DOHH2 (cell line): ENCODE measurements around the gene SYT7.

Source experiments
- CTCF ChIP-seq: fragments of 200-600 bp; sonication (generic); IDR thresholded peaks from one replicate; pipeline ENCODE4 v1.5.1; 2014; ENCODE audit warnings: antibody characterized with exemption, mild to moderate bottlenecking, low read depth, low read length; ENCODE audit not compliant: poor library complexity, severe bottlenecking
- EZH2phosphoT487 ChIP-seq: fragments of 200-600 bp; sonication (generic); IDR thresholded peaks from 2 replicates; pipeline ENCODE4 v1.6.1; 2017; ENCODE audit warnings: borderline replicate concordance, mild to moderate bottlenecking, antibody characterized with exemption, low read length, moderate library complexity, mixed read lengths

GRCh38 chr11:61571869-61572268 is 9.0 kb downstream of the SYT7 start:
- TF ChIP-seq CTCF (no peak), EZH2phosphoT487 (no peak)
